ENCODE measurements around the gene SH3D19.

GRCh38 chr4:151231915-151232595 lies 93.3 kb downstream of the SH3D19 start:
- TF ChIP-seq CTCF (IDR thresholded peaks at IDR 0.05) (no peak), POLR2AphosphoS5 (IDR thresholded peaks at IDR 0.05) (no peak), POLR2A (IDR thresholded peaks at IDR 0.05) (no peak)
